Liver (tissue), 2 donors: ENCODE results near the gene RCAN3.

Experiments
- CTCF ChIP-seq: fragments of 150-350 bp; IDR thresholded peaks from 2 replicates; pipeline ENCODE4 v1.5.1; 2017; ENCODE audit warnings: improper control_type of control experiment, low read depth, low read length; ENCODE audit not compliant: missing input control
- FOXA2 ChIP-seq: IDR thresholded peaks from 2 replicates; pipeline ENCODE4 v1.6.1; 2016; ENCODE audit warnings: antibody characterized with exemption
- donor health status: healthy.

DNA sequence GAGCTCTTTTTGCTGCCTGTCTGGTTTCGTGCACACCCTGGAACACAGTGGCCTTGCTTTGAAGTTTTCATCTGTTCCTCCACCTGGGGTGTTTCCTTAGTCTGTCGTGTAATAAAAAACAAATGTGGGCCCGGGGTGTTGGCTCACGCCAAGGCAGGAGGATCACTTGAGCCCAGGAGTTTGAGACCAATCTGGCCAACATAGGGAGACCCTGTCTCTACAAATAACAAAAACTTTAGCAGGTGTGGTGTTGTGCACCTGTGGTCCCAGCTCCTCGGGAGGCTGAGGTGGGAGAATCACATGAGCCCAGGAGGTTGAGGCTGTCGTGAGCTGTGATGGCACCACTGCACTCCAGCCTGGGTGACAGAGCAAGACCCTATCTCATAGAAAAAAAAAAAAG lies 57.7 kb downstream of the RCAN3 start:
- TF ChIP-seq FOXA2 (no peak), CTCF (no peak)
